ENCODE measurements around the gene UBQLN4. TPM values are rescaled to one million over a fixed set of nuclear protein-coding genes. Genes with fewer than 3 reads are reported as not detected.
"Not testable (repeated sequence)": the region's sequence is repeated elsewhere in the genome, so short reads cannot be mapped to it uniquely, and the experiment has no call there.

UBQLN4 gene
- total RNA-seq, 1 donor from 2014 or later, result 28.2 TPM

- no peak overlapping the region for H3K4me3 ChIP-seq (ENCODE audit: low read depth, low read length)
- no peak for TF ChIP-seq CTCF (conservative IDR thresholded peaks at IDR 0.05; ENCODE audit: low read depth, low read length)
- no peak for DNase-seq (ENCODE audit: low read depth)
Measured at GRCh38 chr1:156051011-156051725, 2.4 kb downstream of the UBQLN4 start.

GRCh38 chr1:156050376-156050775 lies 3.2 kb downstream of the UBQLN4 start:
- no peak for TF ChIP-seq CTCF (conservative IDR thresholded peaks at IDR 0.05; ENCODE audit: low read depth, low read length)
- DNase-seq (ENCODE audit: low read depth), result no peak
- no peak overlapping the region for H3K4me3 ChIP-seq (ENCODE audit: low read depth, low read length)

GRCh38 chr1:156048663-156049258 lies 4.8 kb downstream of the UBQLN4 start:
- no peak for DNase-seq (ENCODE audit: low read depth)
- no peak overlapping the region for H3K4me3 ChIP-seq (ENCODE audit: low read depth, low read length)
- TF ChIP-seq CTCF (conservative IDR thresholded peaks at IDR 0.05; ENCODE audit: low read depth, low read length), result no peak

- DNase-seq (ENCODE audit: low read depth), result no peak
- no peak for TF ChIP-seq CTCF (conservative IDR thresholded peaks at IDR 0.05; ENCODE audit: low read depth, low read length)
- no peak overlapping the region for H3K4me3 ChIP-seq (ENCODE audit: low read depth, low read length)
Measured at GRCh38 chr1:156045076-156045475, 8.5 kb downstream of the UBQLN4 start.

GRCh38 chr1:156042828-156043227 lies 10.8 kb downstream of the UBQLN4 start:
- no peak for TF ChIP-seq CTCF (conservative IDR thresholded peaks at IDR 0.05; ENCODE audit: low read depth, low read length)
- H3K4me3 ChIP-seq (ENCODE audit: low read depth, low read length), result no peak overlapping the region
- DNase-seq (ENCODE audit: low read depth), result no peak

- not testable (repeated sequence) for H3K4me3 ChIP-seq (ENCODE audit: low read depth, low read length); DNase-seq (ENCODE audit: low read depth)
Measured at GRCh38 chr1:156034991-156035390, 18.6 kb downstream of the UBQLN4 start.

GRCh38 chr1:156033011-156033410 lies 20.6 kb downstream of the UBQLN4 start:
- TF ChIP-seq CTCF (conservative IDR thresholded peaks at IDR 0.05; ENCODE audit: low read depth, low read length), result no peak
- H3K4me3 ChIP-seq (ENCODE audit: low read depth, low read length), result no peak overlapping the region

More at GRCh38 chr1:156033011-156033410, 20.6 kb downstream of the UBQLN4 start:
- DNase-seq (ENCODE audit: low read depth), result no peak

All from epithelial cell of proximal tubule (primary cell).